Bronchial epithelial cell (primary cell): ENCODE data around the gene TPSG1. TPM values are rescaled to one million over a fixed set of nuclear protein-coding genes. Genes with fewer than 3 reads are reported as not detected.

Source experiments
- DNase-seq: peaks from one replicate; pipeline ENCODE4 v3.0.0-alpha.2; 2010; ENCODE audit warnings: low read depth
- FAIRE-seq: peaks from 2 replicates; lab custom pipeline; 2011; peaks lifted over from hg19 to GRCh38; lab: Jason Lieb, UNC
- H3K27me3 ChIP-seq: 2 replicates; pipeline ENCODE4 v1.5.1; 2011; ENCODE audit warnings: low read length; ENCODE audit not compliant: control insufficient read depth, insufficient read depth
- H3K36me3 ChIP-seq: 2 replicates; pipeline ENCODE4 v1.5.1; 2011; ENCODE audit warnings: low read length; ENCODE audit not compliant: control insufficient read depth, insufficient read depth
- H3K4me3 ChIP-seq: 2 replicates; pipeline ENCODE4 v1.5.1; 2011; ENCODE audit warnings: mild to moderate bottlenecking, low read depth, low read length, control low read depth
- CTCF ChIP-seq: IDR thresholded peaks from 2 replicates; pipeline ENCODE4 v1.5.1; 2011; ENCODE audit warnings: mild to moderate bottlenecking, moderate library complexity, low read length, control low read depth, inconsistent platforms; ENCODE audit not compliant: insufficient read depth, severe bottlenecking
- total RNA-seq: library from RNA; depleted of rRNA; stranded (reverse); fragments of >200 nt; gene quantifications from 2 replicates; pipeline ENCODE4 v1.2.1, GENCODE V29; 2014

TPSG1 gene
- total RNA-seq, 1 donor from 2014 or later, result not detected

- H3K36me3 ChIP-seq, result no peaks in the 10 kb centered on the region
- TF ChIP-seq CTCF, result no peak
- no peaks in the 10 kb centered on the region for H3K27me3 ChIP-seq
- no peak for FAIRE-seq
- H3K4me3 ChIP-seq, result no peak overlapping the region
- no peak for DNase-seq
Observed at GRCh38 chr16:1213231-1213630, 11.8 kb downstream of the TPSG1 start.

- DNase-seq, result no peak
- Histone ChIP-seq H3K27me3 (no peaks in the 10 kb centered on the region), H3K4me3 (no peak overlapping the region), H3K36me3 (no peaks in the 10 kb centered on the region)
- no peak for FAIRE-seq
- TF ChIP-seq CTCF, result no peak
Observed at GRCh38 chr16:1212616-1213194, 12.4 kb downstream of the TPSG1 start.

GRCh38 chr16:1211451-1212268 is 13.4 kb downstream of the TPSG1 start:
- Histone ChIP-seq H3K4me3 (no peak overlapping the region), H3K27me3 (no peaks in the 10 kb centered on the region), H3K36me3 (no peaks in the 10 kb centered on the region)
- FAIRE-seq (no peak), DNase-seq (no peak)
- no peak for TF ChIP-seq CTCF

- no peak for TF ChIP-seq CTCF
- no peaks in the 10 kb centered on the region for H3K36me3 ChIP-seq
- no peak overlapping the region for H3K4me3 ChIP-seq
- no peak for FAIRE-seq
- DNase-seq, result no peak
- no peaks in the 10 kb centered on the region for H3K27me3 ChIP-seq
Observed at GRCh38 chr16:1210461-1210860, 14.6 kb downstream of the TPSG1 start.

GRCh38 chr16:1209081-1209480 is 16.0 kb downstream of the TPSG1 start:
- DNase-seq, result no peak
- no peak for TF ChIP-seq CTCF
- Histone ChIP-seq H3K27me3 (no peaks in the 10 kb centered on the region), H3K4me3 (no peak overlapping the region), H3K36me3 (no peaks in the 10 kb centered on the region)
- FAIRE-seq, result no peak
